Suprapubic skin (tissue), 3 donors: ENCODE results near the gene CLEC9A.

ENCODE experiments used
- CTCF ChIP-seq, 2 donors: fragments of 200-600 bp in 1 of 2; fragments of 450-650 bp in 1 of 2; sonication (generic) in 1 of 2; IDR thresholded peaks; one replicate each; pipeline ENCODE4 v1.5.1; 2016 to 2019; ENCODE audit warnings: antibody characterized with exemption in 2 of 2, mild to moderate bottlenecking in 1 of 2, moderate library complexity in 1 of 2
- EP300 ChIP-seq: sonication (generic); formaldehyde crosslinking; IDR thresholded peaks from one replicate; pipeline ENCODE4 v1.6.1; 2017; ENCODE audit warnings: antibody characterized with exemption
- POLR2A ChIP-seq, 2 donors: fragments of 450-650 bp; IDR thresholded peaks; one replicate each; pipeline ENCODE4 v1.6.1; 2017; ENCODE audit warnings: antibody characterized with exemption in 2 of 2, mild to moderate bottlenecking in 2 of 2, moderate library complexity in 2 of 2

- TF ChIP-seq CTCF (IDR thresholded peaks at IDR 0.05) (no peak), EP300 (no peak), POLR2A (IDR thresholded peaks at IDR 0.05) (no peak)
Observed at GRCh38 chr12:10097521-10097920, 67.0 kb downstream of the CLEC9A start.
